ENCODE results near the gene HPGDS.

DNA sequence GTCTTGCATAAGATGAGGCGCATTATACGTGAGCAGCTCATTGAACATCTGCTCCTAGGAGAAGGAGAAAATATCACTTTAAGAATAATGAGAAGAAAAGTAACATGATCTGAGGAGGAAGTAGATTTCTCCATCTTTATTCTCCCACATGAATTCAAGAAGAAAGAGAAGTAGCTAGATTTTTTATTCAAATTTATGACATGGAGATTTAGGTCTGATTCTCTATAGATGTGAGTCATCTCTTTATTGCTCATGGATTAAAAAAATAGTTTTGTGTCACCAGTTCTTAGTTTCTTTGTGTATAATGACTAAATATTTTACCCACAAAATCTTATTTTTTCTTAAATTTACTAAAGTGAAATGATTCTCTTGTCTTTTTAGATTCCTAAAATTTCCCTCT, 40.4 kb downstream of the HPGDS start:
- no peak for TF ChIP-seq CTCF (IDR thresholded peaks at IDR 0.05; ENCODE audit: poor library complexity, severe bottlenecking)
- TF ChIP-seq EZH2 (IDR thresholded peaks at IDR 0.05; ENCODE audit: borderline replicate concordance, insufficient read depth, low read length, poor library complexity, severe bottlenecking): no peak
- no peak for TF ChIP-seq EP300 (conservative IDR thresholded peaks at IDR 0.05; ENCODE audit: poor library complexity, severe bottlenecking)
- no peak for TF ChIP-seq MXI1 (conservative IDR thresholded peaks at IDR 0.05; ENCODE audit: poor library complexity, severe bottlenecking)
